ENCODE data around the gene BPIFA3. TPM values are rescaled to one million over a fixed set of nuclear protein-coding genes. Genes with fewer than 3 reads are reported as not detected.
A peak's percentile ranks its signal among the peaks of the same experiment; 100 is the strongest.

BPIFA3 gene
- total RNA-seq, 6 experiments from 2014 or later = not detected

GRCh38 chr20:33211817-33212424 is 5.2 kb upstream of the BPIFA3 start:
- H3K36me3 ChIP-seq = no peaks in the 10 kb centered on the region
- peak; percentile 47 to 72 (median 62) for DNase-seq
- no peak overlapping the region for H3K27ac ChIP-seq
- peak; percentile 58 to 66 (median 60) for TF ChIP-seq CTCF (IDR thresholded peaks at IDR 0.05)
- TF ChIP-seq POLR2A (IDR thresholded peaks at IDR 0.05) = no peak
- H3K4me1 ChIP-seq = peaks cover 0 to 3% (median 0%) of the 10 kb centered on the region in 4 donors
- WGBS (ENCODE audit: insufficient coverage, low coverage, low lambda C conversion rate, missing lambda C conversion rate) = 6% methylated on average over 5 of the region's 5 CpGs
- no peaks in the 10 kb centered on the region for H3K9me3 ChIP-seq
- H3K4me3 ChIP-seq = no peak overlapping the region
- intact Hi-C loops (cut with DNase I) = loop anchor here in 1 of 2 donors (5.0 to 10.0 kb wide), 2 partner anchors 115 to 307 kb away; no protein-coding TSS in a partner anchor
- ATAC-seq = peak; percentile 89 to 95 (median 93)
- H3K27me3 ChIP-seq = no peaks in the 10 kb centered on the region

GRCh38 chr20:33224399-33224798 is 7.2 kb downstream of the BPIFA3 start:
- TF ChIP-seq POLR2A (IDR thresholded peaks at IDR 0.05) (no peak), CTCF (IDR thresholded peaks at IDR 0.05) (no peak)
- no peak for DNase-seq
- 83% methylated on average over 3 of the region's 4 CpGs for WGBS (ENCODE audit: insufficient coverage, low coverage, low lambda C conversion rate, missing lambda C conversion rate)
- no peak overlapping the region for H3K27ac ChIP-seq
- H3K9me3 ChIP-seq = no peaks in the 10 kb centered on the region
- H3K36me3 ChIP-seq = no peaks in the 10 kb centered on the region
- H3K4me1 ChIP-seq = no peaks in the 10 kb centered on the region
- ATAC-seq = no peak
- no peak overlapping the region for H3K4me3 ChIP-seq
- H3K27me3 ChIP-seq = no peaks in the 10 kb centered on the region
- intact Hi-C loops (cut with DNase I) = loop anchor here in 1 of 2 donors (10.0 kb wide), 1 partner anchor 310 kb away; no protein-coding TSS in a partner anchor

- DNase-seq (no peak), ATAC-seq (no peak)
- intact Hi-C loops (cut with DNase I) = loop anchor here in 1 of 2 donors (10.0 kb wide), 1 partner anchor 315 kb away; no protein-coding TSS in a partner anchor
- no peaks in the 10 kb centered on the region for H3K9me3 ChIP-seq
- H3K4me1 ChIP-seq = no peaks in the 10 kb centered on the region
- no peak for TF ChIP-seq CTCF (IDR thresholded peaks at IDR 0.05)
- no peak for TF ChIP-seq POLR2A (IDR thresholded peaks at IDR 0.05)
- H3K36me3 ChIP-seq = no peaks in the 10 kb centered on the region
- WGBS (ENCODE audit: insufficient coverage, low coverage, low lambda C conversion rate, missing lambda C conversion rate) = 16% methylated on average over 3 of the region's 6 CpGs
- no peaks in the 10 kb centered on the region for H3K27me3 ChIP-seq
- no peak overlapping the region for H3K27ac ChIP-seq
- H3K4me3 ChIP-seq = no peak overlapping the region
Measured at GRCh38 chr20:33229843-33230242, 12.7 kb downstream of the BPIFA3 start.

- H3K27me3 ChIP-seq = no peaks in the 10 kb centered on the region
- TF ChIP-seq CTCF (IDR thresholded peaks at IDR 0.05) (no peak), POLR2A (IDR thresholded peaks at IDR 0.05) (no peak)
- H3K4me3 ChIP-seq = no peak overlapping the region
- ATAC-seq (no peak), DNase-seq (no peak)
- no peaks in the 10 kb centered on the region for H3K4me1 ChIP-seq
- no peaks in the 10 kb centered on the region for H3K36me3 ChIP-seq
- no peak overlapping the region for H3K27ac ChIP-seq
- intact Hi-C loops (cut with DNase I) = no loop called here
- 45% methylated on average over 7 of the region's 7 CpGs for WGBS (ENCODE audit: insufficient coverage, low coverage, low lambda C conversion rate, missing lambda C conversion rate)
- H3K9me3 ChIP-seq = no peaks in the 10 kb centered on the region
Measured at GRCh38 chr20:33231237-33231636, 14.1 kb downstream of the BPIFA3 start.
